ENCODE data around the gene SOBP.

DNA sequence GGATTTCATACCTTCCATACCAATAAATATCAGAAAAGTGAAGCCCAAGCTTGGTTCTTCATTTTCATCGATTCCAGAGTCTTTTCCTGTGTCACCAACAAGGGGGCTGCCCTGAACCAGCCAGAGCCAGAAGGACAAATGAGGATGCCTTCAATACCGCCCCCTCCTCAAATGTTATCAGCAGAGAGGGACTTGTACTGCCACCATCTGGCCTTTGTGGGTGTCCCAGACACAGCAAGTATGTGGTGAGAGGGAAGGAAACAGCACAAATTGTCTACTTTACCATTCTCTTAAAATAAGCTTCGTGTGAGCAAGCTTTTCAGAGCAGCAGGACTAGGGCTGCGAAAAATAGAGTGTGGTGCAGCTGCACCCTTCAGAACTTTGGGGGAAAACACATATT lies 165.3 kb downstream of the SOBP start:
- TF ChIP-seq, protein P1, sequence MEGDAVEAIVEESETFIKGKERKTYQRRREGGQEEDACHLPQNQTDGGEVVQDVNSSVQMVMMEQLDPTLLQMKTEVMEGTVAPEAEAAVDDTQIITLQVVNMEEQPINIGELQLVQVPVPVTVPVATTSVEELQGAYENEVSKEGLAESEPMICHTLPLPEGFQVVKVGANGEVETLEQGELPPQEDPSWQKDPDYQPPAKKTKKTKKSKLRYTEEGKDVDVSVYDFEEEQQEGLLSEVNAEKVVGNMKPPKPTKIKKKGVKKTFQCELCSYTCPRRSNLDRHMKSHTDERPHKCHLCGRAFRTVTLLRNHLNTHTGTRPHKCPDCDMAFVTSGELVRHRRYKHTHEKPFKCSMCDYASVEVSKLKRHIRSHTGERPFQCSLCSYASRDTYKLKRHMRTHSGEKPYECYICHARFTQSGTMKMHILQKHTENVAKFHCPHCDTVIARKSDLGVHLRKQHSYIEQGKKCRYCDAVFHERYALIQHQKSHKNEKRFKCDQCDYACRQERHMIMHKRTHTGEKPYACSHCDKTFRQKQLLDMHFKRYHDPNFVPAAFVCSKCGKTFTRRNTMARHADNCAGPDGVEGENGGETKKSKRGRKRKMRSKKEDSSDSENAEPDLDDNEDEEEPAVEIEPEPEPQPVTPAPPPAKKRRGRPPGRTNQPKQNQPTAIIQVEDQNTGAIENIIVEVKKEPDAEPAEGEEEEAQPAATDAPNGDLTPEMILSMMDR (IDR thresholded peaks at IDR 0.05) = no peak
- TF ChIP-seq POLR2A (IDR thresholded peaks at IDR 0.05) (no peak), POLR2AphosphoS5 (IDR thresholded peaks at IDR 0.05) (no peak)

Data from breast epithelium (tissue), 3 donors.